Neuron (in vitro differentiated cells): ENCODE data around the gene JPH3.

Experiments used
- H2AFZ ChIP-seq: one replicate; pipeline ENCODE4 v1.6.1; 2013; ENCODE audit warnings: low read depth, mild to moderate bottlenecking, inconsistent platforms, low read length, moderate library complexity
- H3K27me3 ChIP-seq: one replicate; pipeline ENCODE4 v1.6.1; 2013; ENCODE audit warnings: low read length; ENCODE audit not compliant: insufficient read depth
- H3K36me3 ChIP-seq: one replicate; pipeline ENCODE4 v1.6.1; 2013; ENCODE audit warnings: low read length; ENCODE audit not compliant: insufficient read depth
- H3K4me1 ChIP-seq: one replicate; pipeline ENCODE4 v1.6.1; 2013; ENCODE audit warnings: low read length; ENCODE audit not compliant: insufficient read depth
- H3K4me3 ChIP-seq: 2 replicates; pipeline ENCODE4 v1.5.1; 2013; ENCODE audit warnings: mild to moderate bottlenecking, low read length, moderate library complexity
- H3K9me3 ChIP-seq: one replicate; pipeline ENCODE4 v1.6.1; 2013; ENCODE audit warnings: low read length

JPH3 gene

DNA sequence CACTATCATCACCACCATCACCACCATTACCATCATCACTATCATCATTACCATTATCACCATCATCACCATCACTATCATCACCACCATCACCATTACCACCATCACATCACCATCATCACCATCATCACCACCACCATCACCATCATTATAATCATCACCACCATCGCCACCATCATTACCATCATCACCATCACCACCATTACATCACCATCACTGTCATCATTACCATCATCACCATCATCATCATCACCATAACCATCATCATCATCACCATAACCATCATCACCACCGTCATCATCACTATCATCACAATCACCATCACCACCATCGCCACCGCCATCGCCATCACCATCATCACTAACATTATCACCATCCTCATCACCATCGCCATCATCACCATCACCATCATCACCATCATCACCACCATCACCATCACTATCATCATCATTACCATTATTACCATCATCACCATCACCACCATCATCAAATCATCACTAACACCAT is 4.9 kb upstream of the JPH3 start:
- Histone ChIP-seq H3K9me3 (no peaks in the 10 kb centered on the region), H3K4me1 (no peaks in the 10 kb centered on the region), H3K27me3 (peaks cover 37% of the 10 kb centered on the region), H3K4me3 (no peak overlapping the region), H3K36me3 (no peaks in the 10 kb centered on the region), H2AFZ (no peak overlapping the region)

- Histone ChIP-seq H2AFZ (no peak overlapping the region), H3K4me3 (no peak overlapping the region), H3K4me1 (peaks cover 4% of the 10 kb centered on the region), H3K9me3 (no peaks in the 10 kb centered on the region), H3K36me3 (no peaks in the 10 kb centered on the region), H3K27me3 (peaks cover 42% of the 10 kb centered on the region)
Measured at GRCh38 chr16:87598431-87598830, 3.9 kb upstream of the JPH3 start.

DNA sequence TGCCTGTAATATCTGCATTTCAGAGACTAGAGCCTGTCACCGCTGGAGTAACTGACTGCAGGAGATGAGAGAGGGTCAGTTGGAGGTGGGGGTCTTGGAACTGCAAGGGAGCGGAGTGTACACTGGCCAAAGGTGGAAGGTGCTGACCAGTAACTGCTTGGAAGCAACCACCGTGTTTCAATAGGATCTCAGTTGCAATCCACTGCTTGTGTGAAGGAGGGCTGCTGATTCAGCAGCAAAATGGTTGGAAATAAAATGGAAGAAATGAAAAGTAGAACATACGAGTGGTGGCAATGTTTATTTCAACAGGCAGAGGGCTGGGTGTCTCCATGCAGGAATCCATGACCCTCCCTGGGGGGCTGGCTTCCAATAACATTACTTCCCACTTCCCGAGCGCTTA is 2.1 kb upstream of the JPH3 start:
- Histone ChIP-seq H2AFZ (no peak overlapping the region), H3K4me1 (peaks cover 21% of the 10 kb centered on the region), H3K4me3 (no peak overlapping the region), H3K9me3 (no peaks in the 10 kb centered on the region), H3K36me3 (no peaks in the 10 kb centered on the region), H3K27me3 (peaks cover 49% of the 10 kb centered on the region)

- peak overlapping the region; percentile 41 for H3K4me3 ChIP-seq
- H3K4me1 ChIP-seq = peaks cover 21% of the 10 kb centered on the region
- no peaks in the 10 kb centered on the region for H3K9me3 ChIP-seq
- H3K27me3 ChIP-seq = peaks cover 58% of the 10 kb centered on the region
- no peaks in the 10 kb centered on the region for H3K36me3 ChIP-seq
- peak overlapping the region; percentile 49 for H2AFZ ChIP-seq
Measured at GRCh38 chr16:87601401-87601981, 817 bp upstream of the JPH3 start.

DNA sequence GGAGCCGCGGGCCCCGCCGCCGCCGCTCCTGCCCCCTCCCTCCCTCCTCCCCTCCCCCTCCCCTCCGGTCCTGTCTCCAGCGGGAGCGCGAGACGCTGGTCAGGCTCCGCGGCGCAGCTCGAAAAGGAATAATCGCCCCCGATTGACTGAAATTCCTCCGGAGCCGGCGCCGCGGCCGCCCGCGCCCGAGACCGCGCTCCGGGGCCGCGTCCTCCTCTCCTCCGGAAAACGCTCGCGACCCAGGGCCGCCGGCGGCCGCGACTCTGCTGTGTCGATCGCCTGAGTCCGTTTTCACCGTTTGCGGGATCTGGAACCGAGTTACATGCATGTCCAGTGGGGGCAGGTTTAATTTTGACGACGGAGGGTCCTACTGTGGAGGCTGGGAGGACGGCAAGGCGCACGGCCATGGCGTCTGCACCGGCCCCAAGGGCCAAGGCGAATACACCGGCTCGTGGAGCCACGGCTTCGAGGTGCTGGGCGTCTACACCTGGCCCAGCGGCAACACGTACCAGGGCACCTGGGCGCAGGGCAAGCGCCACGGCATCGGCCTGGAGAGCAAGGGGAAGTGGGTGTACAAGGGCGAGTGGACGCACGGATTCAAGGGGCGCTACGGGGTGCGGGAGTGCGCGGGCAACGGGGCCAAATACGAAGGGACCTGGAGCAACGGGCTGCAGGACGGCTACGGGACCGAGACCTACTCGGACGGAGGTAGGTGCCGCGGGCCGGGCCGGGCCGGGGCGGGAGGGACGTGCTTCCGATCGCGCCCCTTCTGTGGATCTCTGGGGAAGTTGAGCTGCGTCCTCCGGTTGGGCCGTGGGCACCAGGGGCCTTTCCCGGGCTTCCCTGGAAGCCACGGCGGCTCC is 744 bp downstream of the JPH3 start:
- Histone ChIP-seq H3K27me3 (peaks cover 63% of the 10 kb centered on the region), H3K4me1 (peaks cover 21% of the 10 kb centered on the region), H3K4me3 (peak overlapping the region; percentile 53), H2AFZ (peak overlapping the region; percentile 51), H3K36me3 (no peaks in the 10 kb centered on the region), H3K9me3 (no peaks in the 10 kb centered on the region)

- peak overlapping the region; percentile 51 for H2AFZ ChIP-seq
- H3K4me3 ChIP-seq = peak overlapping the region; percentile 53
- H3K4me1 ChIP-seq = peaks cover 21% of the 10 kb centered on the region
- H3K27me3 ChIP-seq = peaks cover 63% of the 10 kb centered on the region
- H3K9me3 ChIP-seq = no peaks in the 10 kb centered on the region
- no peaks in the 10 kb centered on the region for H3K36me3 ChIP-seq
Measured at GRCh38 chr16:87603684-87604633, 1.7 kb downstream of the JPH3 start.

DNA sequence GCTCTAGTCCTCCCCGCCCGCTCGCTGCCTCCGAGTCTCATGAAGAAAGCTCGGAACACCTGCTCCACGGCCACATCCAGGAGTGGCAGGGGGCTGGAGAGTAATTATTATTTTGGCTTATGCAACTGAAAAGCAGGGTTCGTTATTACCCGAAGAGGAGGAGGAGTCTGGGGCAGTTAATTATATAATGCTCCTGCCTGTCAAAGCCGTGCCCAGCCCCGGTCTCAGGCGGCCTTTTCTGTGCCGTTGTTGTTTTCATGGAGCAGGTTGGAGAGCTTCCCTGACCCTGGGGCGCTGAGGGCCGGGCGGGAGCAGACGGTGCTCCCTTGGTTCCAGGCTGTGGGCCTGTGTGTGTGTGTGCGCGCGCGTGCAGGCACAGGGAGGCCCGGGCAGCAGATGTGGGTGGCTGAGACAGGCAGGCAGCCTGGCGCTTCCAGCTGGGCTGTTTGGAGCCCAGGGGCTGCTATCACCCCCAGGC is 2.4 kb downstream of the JPH3 start:
- Histone ChIP-seq H2AFZ (no peak overlapping the region), H3K9me3 (no peaks in the 10 kb centered on the region), H3K4me1 (peaks cover 21% of the 10 kb centered on the region), H3K27me3 (peaks cover 57% of the 10 kb centered on the region), H3K36me3 (no peaks in the 10 kb centered on the region), H3K4me3 (peak overlapping the region; percentile 53)

- peaks cover 38% of the 10 kb centered on the region for H3K27me3 ChIP-seq
- no peak overlapping the region for H2AFZ ChIP-seq
- H3K36me3 ChIP-seq = no peaks in the 10 kb centered on the region
- peaks cover 21% of the 10 kb centered on the region for H3K4me1 ChIP-seq
- no peak overlapping the region for H3K4me3 ChIP-seq
- no peaks in the 10 kb centered on the region for H3K9me3 ChIP-seq
Measured at GRCh38 chr16:87607223-87607622, 4.9 kb downstream of the JPH3 start.

- H3K4me3 ChIP-seq = no peak overlapping the region
- peaks cover 21% of the 10 kb centered on the region for H3K4me1 ChIP-seq
- H3K36me3 ChIP-seq = no peaks in the 10 kb centered on the region
- no peaks in the 10 kb centered on the region for H3K9me3 ChIP-seq
- peaks cover 38% of the 10 kb centered on the region for H3K27me3 ChIP-seq
- no peak overlapping the region for H2AFZ ChIP-seq
Measured at GRCh38 chr16:87607871-87608270, 5.6 kb downstream of the JPH3 start.

DNA sequence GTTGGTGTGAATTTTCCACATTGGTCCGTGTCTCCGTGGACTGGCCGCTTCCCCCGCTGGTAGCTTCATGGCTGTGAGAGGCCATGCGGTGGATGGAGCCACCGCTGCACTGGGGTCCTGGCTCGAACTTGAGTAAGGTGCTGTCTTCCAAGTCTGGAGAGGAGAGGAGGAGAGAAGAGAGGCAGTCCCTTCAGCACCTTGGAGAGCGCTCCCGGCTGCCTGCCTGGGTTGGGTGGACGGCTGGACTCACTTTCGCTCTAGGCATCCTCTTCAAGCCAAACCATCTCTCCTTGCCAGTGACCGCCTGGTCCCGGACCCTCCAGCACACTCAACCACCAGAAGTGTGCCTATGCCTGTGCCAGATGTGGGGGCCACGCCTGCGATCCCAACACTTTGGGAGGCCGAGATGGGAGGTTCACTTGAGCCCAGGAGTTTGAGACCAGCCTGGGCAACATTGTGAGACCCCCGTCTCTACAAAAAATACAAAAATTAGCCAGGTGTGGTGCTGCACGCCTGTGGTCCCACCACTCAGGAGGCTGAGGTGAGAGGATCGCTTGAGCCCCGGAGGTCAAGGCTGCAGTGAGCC is 6.2 kb downstream of the JPH3 start:
- Histone ChIP-seq H3K9me3 (no peaks in the 10 kb centered on the region), H3K4me1 (peaks cover 17% of the 10 kb centered on the region), H3K36me3 (no peaks in the 10 kb centered on the region), H3K27me3 (peaks cover 32% of the 10 kb centered on the region), H3K4me3 (no peak overlapping the region), H2AFZ (no peak overlapping the region)

DNA sequence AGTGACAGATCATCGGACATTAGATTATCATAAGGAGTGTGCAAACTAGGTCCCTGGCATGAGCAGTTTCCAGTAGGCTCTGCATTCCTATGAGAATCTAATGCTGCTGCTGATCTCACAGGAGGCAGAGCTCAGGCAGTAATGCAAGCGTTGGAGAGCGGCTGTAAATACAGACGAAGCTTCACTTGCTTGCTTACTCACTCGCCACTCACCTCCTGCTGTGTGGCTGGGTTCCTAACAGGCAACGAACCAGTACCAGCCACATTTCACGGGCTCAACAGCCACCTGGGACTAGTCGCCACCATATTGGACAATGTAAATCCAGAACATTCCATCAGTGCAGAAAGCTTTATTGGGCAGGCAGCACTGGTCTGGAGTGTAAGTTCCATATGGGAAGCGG is 7.7 kb downstream of the JPH3 start:
- Histone ChIP-seq H3K27me3 (peaks cover 17% of the 10 kb centered on the region), H2AFZ (no peak overlapping the region), H3K36me3 (no peaks in the 10 kb centered on the region), H3K4me3 (no peak overlapping the region), H3K4me1 (peaks cover 1% of the 10 kb centered on the region), H3K9me3 (no peaks in the 10 kb centered on the region)

- Histone ChIP-seq H3K27me3 (peaks cover 5% of the 10 kb centered on the region), H3K9me3 (no peaks in the 10 kb centered on the region), H3K4me3 (no peak overlapping the region), H3K36me3 (no peaks in the 10 kb centered on the region), H3K4me1 (no peaks in the 10 kb centered on the region), H2AFZ (no peak overlapping the region)
Measured at GRCh38 chr16:87611456-87611855, 9.1 kb downstream of the JPH3 start.
